CD1c-positive myeloid dendritic cell (primary cell): ENCODE data around the gene SUN2.

Experiments used
- DNase-seq: peaks from one replicate; pipeline ENCODE4 v3.0.0-alpha.2; 2016; ENCODE audit errors: extremely low spot score

Gene SUN2

DNA sequence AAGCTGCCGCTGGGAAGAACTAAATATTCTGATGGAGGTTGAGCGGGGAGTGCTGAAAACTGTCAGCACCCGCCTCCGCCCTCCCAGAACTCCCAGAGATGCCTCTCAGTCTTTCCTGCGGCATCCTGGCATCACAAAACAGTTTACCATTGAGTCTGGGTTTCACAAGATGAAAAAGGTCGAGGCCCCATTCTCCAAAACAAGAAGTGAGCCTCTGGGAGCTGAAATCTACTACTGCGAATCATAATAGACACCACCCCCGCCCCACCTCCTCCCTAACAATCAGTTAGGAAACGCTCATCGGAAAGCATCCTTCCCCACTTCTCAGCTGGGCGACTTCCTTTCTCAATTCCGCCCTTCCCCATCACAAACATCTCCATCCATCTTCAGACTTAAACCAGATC lies 1.0 kb downstream of the SUN2 start:
- peak; percentile 92 for DNase-seq

DNA sequence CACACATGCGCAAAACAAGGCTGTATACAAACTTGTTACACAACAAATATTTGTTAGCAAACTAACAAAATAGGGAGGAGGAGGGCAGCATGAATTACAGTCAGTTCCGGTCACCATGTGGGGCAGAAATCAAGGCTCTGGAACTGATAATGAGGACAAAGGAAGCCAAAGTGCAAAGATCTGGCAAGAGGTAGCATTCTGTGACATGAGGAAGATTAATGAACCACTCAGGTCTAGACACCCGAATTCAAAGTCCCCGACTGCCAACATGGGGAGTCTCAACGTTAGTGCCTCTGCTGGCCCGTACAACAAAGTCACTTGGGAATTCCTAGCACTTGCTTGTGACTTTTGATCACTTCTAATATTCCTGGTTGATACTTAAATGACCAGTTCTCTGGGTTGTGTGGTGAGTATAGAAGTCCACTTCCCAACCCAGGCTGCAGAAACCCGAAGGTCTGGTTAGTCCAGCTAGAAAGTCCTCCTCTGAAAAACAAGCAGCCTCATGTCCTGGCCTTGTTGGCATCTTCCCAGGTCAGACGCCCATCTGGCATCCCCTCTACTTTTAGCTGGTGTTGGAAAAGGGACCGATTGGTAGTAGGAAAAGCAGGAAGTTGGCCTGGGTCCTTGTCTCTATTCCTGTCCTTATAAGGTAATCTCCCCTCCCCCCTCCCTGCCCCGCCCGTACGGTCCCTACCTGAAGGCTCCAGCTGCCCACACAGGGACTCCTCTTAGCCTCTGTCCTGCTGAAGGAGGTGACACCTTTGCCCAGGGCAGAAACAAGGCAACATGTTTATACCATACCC lies 1.6 kb downstream of the SUN2 start:
- DNase-seq, result peak; percentile 22

- DNase-seq, result peak; percentile 81
Observed at GRCh38 chr22:38751422-38752346, 4.1 kb downstream of the SUN2 start.

DNA sequence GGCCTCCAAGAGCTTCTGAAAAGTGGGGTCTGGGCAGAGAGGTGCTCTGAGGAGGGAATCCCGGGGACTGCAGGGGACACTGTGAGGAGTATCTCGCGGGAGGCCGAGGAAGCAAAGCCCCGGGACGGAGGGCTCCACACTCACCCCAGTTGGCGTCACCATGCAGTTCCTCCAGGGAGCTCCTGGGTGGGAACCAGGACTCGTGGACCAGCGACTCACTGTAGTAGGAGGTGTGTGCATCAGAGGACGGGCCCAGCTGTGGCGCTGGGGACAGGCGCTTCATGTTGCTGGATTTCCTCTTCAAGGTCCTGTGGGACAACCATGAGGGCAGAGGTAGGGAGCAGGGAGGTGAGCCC lies 4.8 kb downstream of the SUN2 start:
- DNase-seq, result no peak

GRCh38 chr22:38750638-38751037 lies 5.2 kb downstream of the SUN2 start:
- no peak for DNase-seq

DNA sequence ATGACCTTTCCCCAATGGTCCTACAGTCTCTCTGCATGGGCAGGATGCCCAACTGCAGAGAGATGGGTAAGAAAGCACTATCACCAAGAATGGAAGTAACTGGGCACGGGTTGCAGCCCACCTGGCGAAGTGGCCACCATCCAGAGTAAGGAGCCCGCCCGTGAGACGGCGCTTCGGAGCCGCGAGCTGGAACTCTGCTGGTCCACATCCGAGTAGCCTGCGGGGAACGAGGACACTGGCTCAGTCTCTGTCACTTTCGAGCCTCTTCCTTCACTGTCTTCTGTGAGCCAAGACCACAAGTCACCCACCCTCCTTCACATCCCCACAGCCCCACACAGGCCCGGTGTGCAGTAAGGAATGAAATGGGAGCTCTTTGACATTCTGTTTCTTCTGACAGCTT lies 5.7 kb downstream of the SUN2 start:
- DNase-seq, result no peak

DNA sequence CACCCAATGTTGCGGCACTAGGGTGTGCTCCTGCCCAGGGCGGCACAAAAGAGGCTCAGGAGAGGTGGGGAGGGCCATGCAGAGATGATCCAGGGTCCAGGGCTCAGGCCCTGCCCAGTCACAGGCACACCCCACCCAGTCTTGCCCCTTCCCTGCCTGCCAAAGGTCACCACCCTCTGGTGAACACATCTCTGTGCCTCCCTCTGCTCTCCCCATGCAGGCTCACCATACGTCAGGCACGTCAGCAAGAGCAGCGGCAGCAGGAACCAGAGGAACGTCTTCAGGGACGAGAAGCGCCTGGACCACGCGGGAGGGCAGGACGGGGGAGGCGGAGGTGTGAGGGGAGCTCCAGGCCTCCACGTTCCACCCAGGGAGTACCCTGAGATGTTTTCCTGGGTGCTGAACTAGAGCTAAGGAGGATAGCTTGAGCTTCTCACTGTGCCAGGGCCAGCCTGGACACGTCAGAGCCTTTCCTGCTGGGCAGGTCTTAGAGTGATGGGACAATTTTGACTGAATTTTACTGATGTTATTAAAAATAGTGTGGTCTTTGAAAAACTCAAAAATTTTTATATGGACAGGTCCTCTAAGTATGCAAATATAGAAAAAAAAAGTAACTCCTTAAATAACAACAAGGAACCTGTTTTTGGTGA lies 7.2 kb downstream of the SUN2 start:
- DNase-seq, result no peak

DNA sequence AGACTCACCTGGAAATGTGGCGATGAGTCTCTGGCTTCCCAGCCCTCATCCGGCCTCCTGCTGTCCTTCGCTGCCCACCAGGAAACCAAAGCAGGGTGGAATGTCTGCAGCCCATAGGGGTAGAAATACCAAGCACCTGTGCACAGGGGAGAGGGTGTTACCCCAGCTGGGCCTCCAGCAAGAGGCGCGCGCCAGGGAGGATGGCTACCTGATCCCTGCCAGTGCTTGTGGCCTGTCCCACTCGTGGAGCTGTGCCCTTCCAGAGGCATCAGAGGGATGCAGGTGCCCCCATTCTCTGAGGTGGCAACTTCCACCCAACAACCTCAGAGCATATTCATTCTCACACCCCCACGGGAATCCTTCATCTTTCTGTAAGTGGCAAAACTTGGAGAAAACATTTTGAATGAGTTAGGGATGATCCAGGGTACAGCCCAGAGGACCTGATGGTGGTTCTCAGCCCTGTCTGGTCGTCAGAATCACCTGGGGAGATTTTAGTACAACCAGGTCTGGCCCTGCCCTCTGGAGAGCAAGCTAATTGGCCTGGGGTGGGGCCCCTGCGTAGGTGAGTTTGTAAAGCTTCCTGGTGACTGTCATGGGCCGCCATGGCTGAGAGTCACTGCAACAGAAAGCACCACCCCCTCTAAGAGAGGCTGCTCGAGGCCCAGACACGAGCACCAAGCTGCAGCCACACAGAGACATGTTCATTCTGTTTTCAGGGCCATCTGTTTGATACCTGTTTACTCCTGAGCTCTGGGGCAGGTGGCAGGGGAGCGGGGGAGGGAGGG lies 9.9 kb downstream of the SUN2 start:
- no peak for DNase-seq

GRCh38 chr22:38744981-38745380 lies 10.8 kb downstream of the SUN2 start:
- no peak for DNase-seq

DNA sequence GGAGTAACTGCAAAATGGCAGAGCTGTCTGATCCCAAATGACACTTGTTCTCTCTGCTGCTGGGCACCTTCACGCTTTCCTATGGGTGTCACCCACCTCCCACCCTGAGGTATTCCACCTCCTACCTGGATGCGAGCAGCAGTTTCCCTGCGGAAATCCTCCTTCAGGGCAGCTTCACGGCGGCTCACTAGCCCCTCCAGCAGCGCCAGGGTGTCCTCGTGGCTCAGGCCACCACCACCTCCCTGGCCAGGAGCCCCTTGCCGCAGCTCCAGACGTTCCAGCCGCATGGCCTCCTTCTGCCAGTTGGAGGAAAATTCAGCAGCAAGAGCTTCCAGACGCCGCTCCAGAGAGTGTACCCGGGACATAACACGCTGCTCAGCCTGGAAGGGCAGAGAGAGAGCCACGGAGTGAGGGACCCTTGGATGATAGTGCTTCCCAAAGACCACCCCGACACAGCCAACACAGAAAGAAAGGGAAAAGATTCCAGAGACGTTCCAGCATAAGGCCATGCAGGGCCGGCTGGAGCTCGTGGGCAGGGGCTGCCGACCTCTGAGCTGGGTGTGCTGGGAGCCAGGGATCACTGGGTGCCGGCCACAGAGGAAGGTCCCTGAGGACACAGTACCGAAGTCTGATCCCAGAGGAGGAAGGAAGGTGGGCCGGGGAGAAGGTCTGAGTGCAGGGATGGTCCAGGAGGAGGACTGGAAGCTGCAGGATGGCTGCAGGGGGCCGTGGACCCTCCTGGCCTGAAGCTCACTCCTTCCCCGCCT lies 13.4 kb downstream of the SUN2 start:
- no peak for DNase-seq

- DNase-seq, result no peak
Observed at GRCh38 chr22:38741576-38741975, 14.2 kb downstream of the SUN2 start.

DNA sequence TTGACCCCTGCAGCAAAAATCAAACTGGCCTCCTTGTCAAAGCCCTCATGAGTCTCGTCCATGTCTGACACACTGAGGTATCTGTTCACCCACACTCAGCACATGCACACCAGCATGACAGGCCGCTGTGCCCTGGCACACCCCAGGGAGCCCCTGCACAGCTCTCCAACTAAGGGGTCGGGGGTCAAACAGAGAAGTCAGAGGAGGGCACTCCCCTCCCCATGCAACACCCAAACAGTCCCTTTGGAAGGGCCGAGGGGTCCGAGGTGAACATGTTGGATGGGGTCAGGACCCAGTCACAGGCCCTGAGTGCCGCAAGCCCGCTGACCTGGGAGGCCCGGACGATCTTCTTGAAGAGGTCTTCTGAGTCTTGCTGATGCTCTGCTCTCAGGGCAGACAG lies 14.6 kb downstream of the SUN2 start:
- no peak for DNase-seq

DNA sequence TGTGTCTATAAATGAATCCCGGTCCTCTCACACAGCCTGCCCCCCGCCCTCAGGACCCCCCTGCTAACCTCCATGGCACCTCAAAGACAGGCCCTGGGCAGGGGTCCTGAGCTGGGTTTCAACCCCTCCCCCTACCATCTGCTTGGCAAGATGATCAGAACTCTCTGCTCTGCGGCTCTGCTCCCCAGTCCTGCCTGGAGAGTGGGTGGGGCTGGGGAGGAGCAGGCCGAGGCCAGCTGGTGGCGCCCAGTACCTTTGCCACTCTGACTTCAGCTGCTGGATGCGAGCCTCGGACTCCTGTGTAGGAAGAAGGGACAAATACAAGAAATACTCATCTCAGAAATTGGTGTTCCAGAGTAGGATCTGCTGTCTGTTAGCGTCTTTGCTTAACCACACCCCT lies 15.0 kb downstream of the SUN2 start:
- no peak for DNase-seq

GRCh38 chr22:38740116-38740723 lies 15.6 kb downstream of the SUN2 start:
- no peak for DNase-seq

DNA sequence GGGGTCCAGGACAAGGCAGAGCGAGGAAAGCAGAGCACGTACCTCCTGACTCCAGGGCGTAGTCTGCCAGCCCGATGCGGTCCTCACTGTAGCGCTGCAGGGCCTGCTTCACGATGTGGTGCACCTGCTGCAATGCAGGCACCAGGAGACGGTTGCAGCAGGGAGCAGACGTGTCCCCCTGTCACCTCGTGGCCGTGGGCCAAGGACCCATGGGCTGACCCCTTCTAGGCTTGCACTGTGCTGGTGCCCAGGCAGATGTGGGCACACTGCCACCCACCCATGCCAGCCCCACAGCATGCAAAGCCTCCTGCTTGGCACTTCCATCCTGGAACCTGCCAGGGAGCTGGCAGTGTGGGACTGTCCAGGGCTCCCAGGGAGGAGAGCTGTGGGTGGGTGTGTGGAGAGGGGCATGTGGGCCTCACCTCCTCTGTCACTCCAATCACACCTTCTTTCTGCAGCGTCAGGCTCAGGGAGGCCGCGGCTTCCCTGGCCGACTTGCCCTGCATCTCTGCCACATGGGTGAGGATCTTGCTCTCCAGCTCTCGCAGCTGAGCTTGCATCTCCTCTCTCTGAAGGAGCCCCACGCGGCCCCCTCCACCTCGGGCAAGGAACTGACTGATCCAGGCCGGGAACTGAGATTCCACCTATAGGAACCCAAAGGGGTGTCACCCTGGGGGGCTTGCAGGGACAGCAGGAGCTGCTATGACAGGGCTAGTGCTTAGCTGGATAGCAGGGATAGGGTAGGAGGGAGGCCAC lies 16.3 kb downstream of the SUN2 start:
- DNase-seq, result no peak

GRCh38 chr22:38738475-38739070 lies 17.2 kb downstream of the SUN2 start:
- no peak for DNase-seq

DNA sequence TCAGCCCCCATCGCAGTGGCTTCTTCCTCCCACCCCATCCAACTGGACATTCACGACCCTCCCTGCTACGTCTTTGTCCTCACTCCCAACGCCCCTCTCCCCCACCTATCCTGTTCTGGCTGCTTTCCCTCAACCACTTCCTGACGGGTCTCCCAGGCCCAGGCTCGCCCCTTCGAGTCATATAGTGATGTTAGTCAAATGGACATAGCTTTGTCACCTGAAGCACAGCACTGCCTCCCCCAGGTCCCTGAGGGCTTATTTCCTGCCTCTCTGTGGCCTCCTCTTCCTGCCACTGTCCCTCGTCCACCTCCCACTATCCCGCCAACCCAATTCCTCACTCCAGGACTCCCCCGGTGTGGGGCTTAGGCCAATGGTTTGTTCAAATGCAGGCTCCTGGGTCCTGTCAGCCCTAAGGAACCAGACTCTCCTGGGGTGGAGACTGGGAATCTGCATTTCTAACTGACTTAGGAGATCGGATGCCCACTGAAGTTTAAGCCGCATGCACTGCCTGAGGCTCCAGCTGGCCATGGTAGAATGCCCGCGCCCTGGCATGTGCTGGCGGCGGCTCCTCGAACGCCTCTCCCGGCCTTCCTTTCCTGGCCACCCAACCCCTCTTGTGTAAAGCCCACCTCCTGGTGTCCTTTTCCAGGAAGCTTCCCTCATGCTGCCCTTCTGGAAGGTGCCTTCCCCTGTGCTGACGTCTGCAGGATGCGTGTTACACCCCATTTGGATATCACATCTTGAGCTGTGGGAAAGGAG lies 18.3 kb downstream of the SUN2 start:
- no peak for DNase-seq

- DNase-seq, result no peak
Observed at GRCh38 chr22:38736257-38736570, 19.6 kb downstream of the SUN2 start.
